Endometrium (tissue), 2 donors: ENCODE measurements around the gene PNMA8A.

ENCODE experiments used
- FAIRE-seq: peaks from 2 replicates; lab custom pipeline; 2012; peaks lifted over from hg19 to GRCh38; lab: Jason Lieb, UNC
- donor health status: control.
- donor health status: control.

Gene PNMA8A

GRCh38 chr19:46491975-46492682 lies 20.8 kb upstream of the PNMA8A start:
- no peak for FAIRE-seq

GRCh38 chr19:46490774-46491173 lies 19.4 kb upstream of the PNMA8A start:
- FAIRE-seq = no peak

- FAIRE-seq = no peak
These were observed 18.3 kb upstream of the PNMA8A start for GRCh38 chr19:46489445-46490272.

- FAIRE-seq = no peak
These were observed 17.2 kb upstream of the PNMA8A start for GRCh38 chr19:46488551-46488950.

DNA sequence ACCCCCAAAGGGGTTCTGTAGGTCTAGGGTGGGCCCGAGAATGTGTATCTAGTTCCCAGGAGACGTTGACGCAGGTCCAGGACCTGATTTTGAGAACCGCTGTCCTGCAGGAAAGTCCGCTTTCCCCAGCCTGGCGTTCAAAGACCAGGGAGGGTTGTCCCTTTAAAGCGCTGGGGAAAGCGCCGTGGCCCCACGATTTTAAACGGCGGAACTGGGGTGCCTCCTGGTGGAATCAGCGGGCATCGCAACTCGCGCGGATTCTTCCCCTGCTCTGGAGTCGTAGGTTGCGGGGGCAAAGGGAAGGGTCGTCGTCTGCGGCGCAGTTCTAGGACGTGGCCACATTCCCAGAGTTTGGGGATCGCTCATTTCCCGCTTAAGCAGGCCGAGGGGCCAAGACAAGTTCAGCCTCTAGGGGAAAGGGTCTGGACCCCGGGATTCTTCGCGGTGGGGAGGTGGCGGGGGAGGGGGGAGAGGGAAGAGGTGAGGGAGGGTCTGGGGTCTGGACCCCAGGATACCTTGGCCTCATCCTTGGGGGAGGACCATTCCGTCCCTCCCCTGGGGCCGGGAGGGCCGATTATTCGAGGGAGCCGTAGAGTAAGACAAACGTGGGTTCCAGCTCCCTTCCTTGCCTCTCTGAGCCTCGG lies 16.6 kb upstream of the PNMA8A start:
- peak; percentile 48 for FAIRE-seq

DNA sequence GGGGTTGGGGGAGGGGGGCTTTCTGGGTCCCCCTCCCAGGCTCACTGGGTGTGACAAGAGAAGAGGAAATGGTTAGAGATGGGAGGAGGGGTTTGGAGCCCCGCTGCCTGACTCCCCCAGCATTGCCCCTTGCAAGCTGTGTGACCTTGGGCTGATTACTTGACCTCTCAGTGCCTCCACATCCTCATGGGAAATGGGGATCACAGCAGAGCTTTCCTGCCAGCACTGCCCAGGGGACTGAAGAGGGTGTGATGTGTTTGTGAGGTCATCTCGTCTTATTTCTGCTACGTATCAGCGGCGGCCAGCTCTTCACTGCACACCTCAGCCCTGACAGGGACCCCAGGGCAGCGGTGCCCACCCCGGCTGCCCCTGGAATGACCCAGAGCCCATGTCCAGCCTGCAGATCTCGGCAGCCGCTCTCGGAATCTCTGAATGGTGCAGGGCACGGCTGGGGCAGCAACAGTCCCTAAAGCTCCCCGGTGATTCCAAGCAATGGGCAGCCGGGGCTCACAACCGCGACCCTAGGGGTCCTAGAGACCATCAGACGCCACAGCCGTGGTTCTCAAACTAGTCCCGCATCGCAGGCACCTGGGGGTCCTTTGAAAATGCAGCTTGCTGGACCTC lies 15.9 kb upstream of the PNMA8A start:
- FAIRE-seq = no peak

- no peak for FAIRE-seq
These were observed 15.0 kb upstream of the PNMA8A start for GRCh38 chr19:46486358-46486757.

GRCh38 chr19:46484656-46485055 lies 13.3 kb upstream of the PNMA8A start:
- no peak for FAIRE-seq

- FAIRE-seq = no peak
These were observed 11.3 kb upstream of the PNMA8A start for GRCh38 chr19:46482631-46483030.

DNA sequence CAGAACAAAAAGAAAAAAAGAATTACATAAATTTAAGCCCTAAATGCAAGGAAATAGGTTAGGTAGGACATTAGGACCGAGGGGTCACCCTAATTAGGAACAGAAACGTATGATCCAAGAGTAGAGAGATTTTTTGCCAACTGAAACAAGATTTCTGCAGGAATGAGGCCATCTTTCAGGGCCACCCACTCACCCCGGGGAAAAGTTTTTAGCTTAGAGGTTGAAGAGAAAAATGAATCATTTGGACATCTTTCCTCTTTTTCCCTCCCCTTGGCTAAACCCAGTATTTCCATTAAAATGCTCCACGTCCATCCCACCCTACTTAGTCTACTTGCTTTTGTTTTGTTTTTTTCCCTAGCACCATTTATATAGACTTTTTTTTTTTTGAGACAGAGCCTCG lies 10.6 kb upstream of the PNMA8A start:
- FAIRE-seq = peak; percentile 59

- peak; percentile 43 for FAIRE-seq
These were observed 10.0 kb upstream of the PNMA8A start for GRCh38 chr19:46481223-46481848.

DNA sequence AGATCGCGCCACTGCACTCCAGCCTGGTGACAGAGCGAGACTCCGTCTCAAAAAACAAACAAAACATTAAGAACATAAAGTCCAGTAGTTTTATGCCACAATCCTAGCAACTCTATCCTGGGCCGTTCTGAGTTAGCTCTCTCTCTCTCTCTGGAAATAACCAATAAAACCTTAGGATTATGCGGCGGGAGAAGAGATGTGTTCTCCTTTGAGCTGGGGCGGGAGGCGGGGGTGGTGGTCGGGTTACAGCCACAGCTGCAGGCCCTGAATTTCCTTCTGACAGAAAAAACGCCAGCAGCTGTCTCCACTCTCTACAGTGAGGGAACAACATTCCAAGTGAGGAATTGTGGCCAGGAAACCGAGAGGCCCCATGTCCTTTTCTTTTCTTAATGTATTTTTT lies 9.1 kb upstream of the PNMA8A start:
- no peak for FAIRE-seq

GRCh38 chr19:46478356-46478986 lies 7.1 kb upstream of the PNMA8A start:
- no peak for FAIRE-seq

- FAIRE-seq = no peak
These were observed 4.6 kb upstream of the PNMA8A start for GRCh38 chr19:46475986-46476385.

DNA sequence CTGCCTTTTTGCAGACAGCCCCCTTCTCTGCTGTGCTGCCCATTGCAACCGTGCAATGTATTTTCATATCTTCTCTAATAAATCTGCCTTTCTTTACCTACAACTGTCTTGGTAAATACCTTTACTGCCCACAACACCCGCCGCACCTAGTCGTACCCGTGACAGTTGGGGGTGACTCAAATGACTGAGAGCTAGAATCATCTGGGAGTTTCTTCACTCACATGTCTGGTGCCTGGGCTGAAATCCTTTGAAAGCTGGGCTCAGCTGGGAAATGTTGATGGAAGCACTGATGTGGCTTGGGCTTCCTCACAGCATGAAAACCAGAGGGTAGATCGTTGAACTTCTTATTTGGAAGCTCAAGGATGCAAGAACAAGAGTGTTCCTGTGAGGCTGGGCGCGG lies 2.8 kb upstream of the PNMA8A start:
- no peak for FAIRE-seq

DNA sequence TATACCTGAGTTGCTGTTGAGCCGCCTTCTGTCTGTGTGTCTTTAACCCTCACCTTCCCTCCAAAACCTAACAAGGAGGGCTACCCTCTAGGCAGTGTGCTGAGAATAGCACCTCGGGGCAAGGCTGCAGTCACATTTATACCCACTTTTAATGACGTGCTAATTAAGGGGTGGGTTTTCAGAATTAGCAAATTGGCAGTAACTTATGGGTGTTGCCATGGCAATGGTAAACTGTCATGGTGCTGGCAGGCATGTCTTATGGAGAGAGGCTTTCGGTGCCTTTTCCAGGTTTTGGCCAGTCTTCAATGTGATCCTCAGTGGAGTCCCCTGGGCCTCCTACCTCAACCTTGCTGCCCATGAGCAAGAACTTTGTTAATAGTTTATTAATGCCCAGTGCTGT lies 1.2 kb upstream of the PNMA8A start:
- no peak for FAIRE-seq

DNA sequence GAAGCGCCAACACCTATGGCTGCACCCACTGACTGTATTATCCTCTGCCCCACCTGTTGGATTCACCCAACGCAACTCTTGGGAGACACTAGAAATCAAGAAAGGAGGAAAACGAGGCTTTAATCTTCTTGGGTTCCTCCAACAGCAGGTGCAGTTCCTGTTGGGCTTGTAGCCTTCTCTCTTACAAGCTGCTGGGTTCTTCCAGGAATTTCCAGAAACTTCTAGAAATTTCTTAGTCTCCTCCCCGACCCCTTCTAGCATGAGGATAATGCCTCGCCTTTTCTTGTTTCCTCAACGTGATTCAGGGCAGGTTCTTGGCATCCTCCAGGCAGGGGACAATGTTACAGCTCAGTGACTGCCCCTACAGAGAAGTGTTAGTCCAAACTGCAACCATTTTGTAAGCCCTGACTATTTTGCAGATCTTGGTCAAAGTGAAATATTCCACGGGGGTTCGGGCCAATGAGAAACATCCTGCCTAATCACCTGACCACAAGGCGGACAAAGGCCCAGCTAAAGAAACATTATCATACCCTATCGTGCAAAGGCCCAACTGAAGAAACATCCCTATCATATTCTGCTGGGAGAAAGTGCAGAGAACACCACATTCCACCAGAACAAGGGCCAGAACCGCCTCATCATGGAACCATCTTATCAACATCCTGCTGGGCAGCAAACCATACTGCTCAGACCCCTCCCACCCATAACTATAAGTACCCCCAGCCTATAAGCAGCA lies 614 bp upstream of the PNMA8A start:
- FAIRE-seq = no peak

GRCh38 chr19:46470376-46470775 lies 987 bp downstream of the PNMA8A start:
- no peak for FAIRE-seq

DNA sequence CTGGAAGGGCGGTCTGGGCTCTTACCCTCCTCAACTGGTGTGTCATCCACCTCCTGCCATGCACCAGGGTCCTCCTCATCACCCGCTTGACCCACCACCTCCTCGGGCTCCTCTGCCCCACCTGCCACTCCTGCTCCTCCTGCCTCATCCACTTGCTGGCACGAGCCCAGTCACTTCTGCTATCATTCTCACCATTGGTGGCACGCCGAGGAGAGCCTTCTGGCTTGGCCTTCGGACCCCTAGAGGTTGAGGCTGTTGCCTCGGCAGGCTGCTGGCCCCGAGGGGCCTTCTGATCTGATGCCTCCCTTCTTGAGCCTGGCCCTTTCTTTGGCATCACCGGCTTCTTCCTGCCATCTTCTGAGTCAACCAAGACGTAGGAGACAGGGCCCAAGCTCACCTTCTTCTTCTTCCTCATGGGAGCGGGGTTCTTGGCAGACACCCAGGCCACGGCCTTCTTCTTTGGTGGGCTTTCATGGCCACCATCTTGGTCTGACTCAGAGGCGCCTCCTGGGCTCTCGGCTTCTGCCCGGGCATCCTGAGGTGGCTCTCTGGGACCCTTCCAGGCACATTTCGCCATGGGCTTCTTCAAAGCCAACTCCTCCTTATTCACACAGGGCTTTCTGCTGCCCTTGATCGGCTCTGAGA lies 1.7 kb downstream of the PNMA8A start:
- no peak for FAIRE-seq

DNA sequence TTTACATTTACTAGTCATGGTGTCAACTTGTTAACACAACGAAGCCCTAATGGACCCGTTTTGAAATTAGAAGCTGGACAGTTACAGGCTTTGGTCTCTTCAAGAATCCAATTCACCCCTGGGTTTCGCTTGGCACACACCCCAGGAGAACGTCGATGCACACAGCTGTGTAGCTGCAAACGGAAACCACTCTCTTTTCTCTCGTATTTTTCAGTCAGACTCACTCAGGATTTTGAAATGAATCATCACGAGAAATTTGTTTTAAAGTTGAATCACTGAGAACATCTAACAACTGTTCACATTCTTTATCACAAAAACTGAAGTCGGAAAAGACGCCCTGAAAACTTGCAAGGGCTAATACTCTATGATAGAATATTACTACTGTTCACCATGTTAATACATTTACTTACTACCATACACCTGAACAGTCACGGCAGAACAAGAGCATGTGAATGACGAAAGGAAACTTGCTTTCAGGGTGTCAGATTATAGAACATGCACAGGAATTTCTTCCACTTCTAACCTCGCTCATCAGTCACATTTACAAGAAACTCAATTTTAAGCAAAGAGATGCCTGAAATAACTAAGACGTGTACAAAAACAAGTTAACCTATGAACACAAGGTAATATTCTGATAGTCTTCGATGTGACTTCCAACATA lies 4.7 kb downstream of the PNMA8A start:
- FAIRE-seq = no peak
